WTC11 (cell line): ENCODE data around the gene AURKAIP1.

Experiments used
- CREB1 ChIP-seq: sonication (generic); formaldehyde crosslinking; IDR thresholded peaks from 2 replicates; pipeline ENCODE4 v1.8.0; 2023; ENCODE audit warnings: mild to moderate bottlenecking, missing genetic modification reagents
- CREM ChIP-seq: sonication (generic); formaldehyde crosslinking; IDR thresholded peaks from 2 replicates; pipeline ENCODE4 v1.8.1; 2022; ENCODE audit warnings: mild to moderate bottlenecking, missing genetic modification reagents, moderate library complexity
- ESRRA ChIP-seq: sonication (generic); formaldehyde crosslinking; IDR thresholded peaks from 2 replicates; pipeline ENCODE4 v1.8.1; 2022; ENCODE audit warnings: mild to moderate bottlenecking, missing genetic modification reagents, borderline replicate concordance
- FOXP1 ChIP-seq: sonication (generic); formaldehyde crosslinking; IDR thresholded peaks from 2 replicates; pipeline ENCODE4 v1.8.0; 2022; ENCODE audit warnings: missing genetic modification reagents, mild to moderate bottlenecking, moderate library complexity, borderline replicate concordance
- TF ChIP-seq, protein P1 (sequence below): sonication (generic); formaldehyde crosslinking; IDR thresholded peaks from 2 replicates; pipeline ENCODE4 v1.8.1; 2022; ENCODE audit warnings: mild to moderate bottlenecking, moderate library complexity, missing genetic modification reagents
- TF ChIP-seq, protein P2 (sequence below): sonication (generic); formaldehyde crosslinking; IDR thresholded peaks from 2 replicates; pipeline ENCODE4 v1.8.1; 2022; ENCODE audit warnings: low read depth, missing genetic modification reagents, borderline replicate concordance
- TF ChIP-seq, protein P3 (sequence below): fragments of 200-600 bp; IDR thresholded peaks from 2 replicates; pipeline ENCODE4 v1.8.0; 2022; ENCODE audit warnings: antibody characterized with exemption

DNA sequence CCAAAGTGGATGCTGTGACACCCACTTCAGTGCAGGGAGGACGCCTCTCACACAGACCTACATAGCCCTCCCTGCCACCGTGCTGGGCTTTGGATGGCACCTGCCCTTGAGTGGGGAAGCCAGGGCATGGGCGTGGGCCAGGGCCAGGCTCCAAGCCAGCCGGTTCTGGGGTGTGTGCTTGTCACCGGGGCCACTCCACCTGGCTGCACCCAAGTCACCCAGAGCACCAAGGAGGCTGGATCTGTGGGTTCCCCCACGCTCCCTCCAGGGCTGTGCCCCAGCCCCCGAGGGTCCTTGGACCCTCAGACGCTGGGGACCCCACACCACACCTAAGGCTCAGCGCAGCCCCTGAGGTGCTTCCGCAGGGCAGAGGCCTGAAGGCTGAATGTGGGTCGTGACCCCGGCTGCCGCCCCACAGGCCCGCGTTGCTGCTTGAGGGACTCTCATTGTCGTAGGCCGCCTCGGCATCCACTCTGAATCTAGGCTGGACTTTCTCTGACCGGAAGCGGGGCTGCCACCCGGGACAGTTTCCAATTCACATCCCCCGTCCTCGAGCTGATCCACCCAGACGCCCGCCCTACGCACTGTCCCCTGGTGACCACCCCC lies 18.1 kb downstream of the AURKAIP1 start:
- TF ChIP-seq, protein P1, sequence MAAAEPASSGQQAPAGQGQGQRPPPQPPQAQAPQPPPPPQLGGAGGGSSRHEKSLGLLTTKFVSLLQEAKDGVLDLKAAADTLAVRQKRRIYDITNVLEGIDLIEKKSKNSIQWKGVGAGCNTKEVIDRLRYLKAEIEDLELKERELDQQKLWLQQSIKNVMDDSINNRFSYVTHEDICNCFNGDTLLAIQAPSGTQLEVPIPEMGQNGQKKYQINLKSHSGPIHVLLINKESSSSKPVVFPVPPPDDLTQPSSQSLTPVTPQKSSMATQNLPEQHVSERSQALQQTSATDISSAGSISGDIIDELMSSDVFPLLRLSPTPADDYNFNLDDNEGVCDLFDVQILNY (CRISPR knock-in tag) = no peak
- TF ChIP-seq, protein P2, sequence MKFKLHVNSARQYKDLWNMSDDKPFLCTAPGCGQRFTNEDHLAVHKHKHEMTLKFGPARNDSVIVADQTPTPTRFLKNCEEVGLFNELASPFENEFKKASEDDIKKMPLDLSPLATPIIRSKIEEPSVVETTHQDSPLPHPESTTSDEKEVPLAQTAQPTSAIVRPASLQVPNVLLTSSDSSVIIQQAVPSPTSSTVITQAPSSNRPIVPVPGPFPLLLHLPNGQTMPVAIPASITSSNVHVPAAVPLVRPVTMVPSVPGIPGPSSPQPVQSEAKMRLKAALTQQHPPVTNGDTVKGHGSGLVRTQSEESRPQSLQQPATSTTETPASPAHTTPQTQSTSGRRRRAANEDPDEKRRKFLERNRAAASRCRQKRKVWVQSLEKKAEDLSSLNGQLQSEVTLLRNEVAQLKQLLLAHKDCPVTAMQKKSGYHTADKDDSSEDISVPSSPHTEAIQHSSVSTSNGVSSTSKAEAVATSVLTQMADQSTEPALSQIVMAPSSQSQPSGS (CRISPR knock-in tag) = no peak
- TF ChIP-seq, protein P3, sequence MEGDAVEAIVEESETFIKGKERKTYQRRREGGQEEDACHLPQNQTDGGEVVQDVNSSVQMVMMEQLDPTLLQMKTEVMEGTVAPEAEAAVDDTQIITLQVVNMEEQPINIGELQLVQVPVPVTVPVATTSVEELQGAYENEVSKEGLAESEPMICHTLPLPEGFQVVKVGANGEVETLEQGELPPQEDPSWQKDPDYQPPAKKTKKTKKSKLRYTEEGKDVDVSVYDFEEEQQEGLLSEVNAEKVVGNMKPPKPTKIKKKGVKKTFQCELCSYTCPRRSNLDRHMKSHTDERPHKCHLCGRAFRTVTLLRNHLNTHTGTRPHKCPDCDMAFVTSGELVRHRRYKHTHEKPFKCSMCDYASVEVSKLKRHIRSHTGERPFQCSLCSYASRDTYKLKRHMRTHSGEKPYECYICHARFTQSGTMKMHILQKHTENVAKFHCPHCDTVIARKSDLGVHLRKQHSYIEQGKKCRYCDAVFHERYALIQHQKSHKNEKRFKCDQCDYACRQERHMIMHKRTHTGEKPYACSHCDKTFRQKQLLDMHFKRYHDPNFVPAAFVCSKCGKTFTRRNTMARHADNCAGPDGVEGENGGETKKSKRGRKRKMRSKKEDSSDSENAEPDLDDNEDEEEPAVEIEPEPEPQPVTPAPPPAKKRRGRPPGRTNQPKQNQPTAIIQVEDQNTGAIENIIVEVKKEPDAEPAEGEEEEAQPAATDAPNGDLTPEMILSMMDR = no peak
- TF ChIP-seq CREB1 (no peak), CREM (CRISPR knock-in tag) (no peak), FOXP1 (CRISPR knock-in tag) (no peak), ESRRA (CRISPR knock-in tag) (no peak)
